Heart left ventricle (tissue), 16 donors: ENCODE results near the gene ABCC5. TPM values are rescaled to one million over a fixed set of nuclear protein-coding genes. Genes with fewer than 3 reads are reported as not detected.

Experiments
- ATAC-seq, 4 donors: fragments of 200-7000 bp; cut with Tn5 transposase; one replicate each; pipeline ENCODE4 v1.9.1; 2020 to 2022; ENCODE audit warnings: moderate library complexity in 4 of 4, mild to moderate bottlenecking in 3 of 4, moderate number of reproducible peaks in 1 of 4
- DNase-seq, 5 donors: peaks; one replicate each; pipeline ENCODE4 v3.0.0-alpha.2; 2020
- H3K27ac ChIP-seq, 12 donors: fragments of 200-600 bp; sonication (generic) in 4 of 12; one replicate each; pipeline versions ENCODE4 v1.5.0 to v1.8.0; 2016 to 2022; ENCODE audit warnings: mild to moderate bottlenecking in 2 of 12
- H3K27me3 ChIP-seq, 9 donors: fragments of 200-600 bp; sonication (generic) in 2 of 9; one replicate each; pipeline versions ENCODE4 v1.5.1 to v1.8.0; 2016 to 2022; ENCODE audit warnings: mild to moderate bottlenecking in 3 of 9
- H3K36me3 ChIP-seq, 9 donors: fragments of 200-600 bp; sonication (generic) in 2 of 9; one replicate each; pipeline versions ENCODE4 v1.5.0 to v1.8.0; 2018 to 2022; ENCODE audit warnings: mild to moderate bottlenecking in 2 of 9
- H3K4me1 ChIP-seq, 12 donors: fragments of 200-600 bp; sonication (generic) in 4 of 12; one replicate each; pipeline versions ENCODE4 v1.5.0 to v1.8.0; 2016 to 2022; ENCODE audit warnings: mild to moderate bottlenecking in 3 of 12
- H3K4me3 ChIP-seq, 12 donors: fragments of 200-600 bp; sonication (generic) in 4 of 12; one replicate each; pipeline versions ENCODE4 v1.5.0 to v1.8.0; 2017 to 2022; ENCODE audit warnings: mild to moderate bottlenecking in 9 of 12, moderate library complexity in 4 of 12
- H3K9me3 ChIP-seq, 12 donors: fragments of 200-600 bp; sonication (generic) in 4 of 12; one replicate each; pipeline versions ENCODE4 v1.5.0 to v1.8.0; 2016 to 2022; ENCODE audit warnings: mild to moderate bottlenecking in 1 of 12
- POLR2A ChIP-seq, 2 donors: fragments of 450-650 bp; IDR thresholded peaks; one replicate each; pipeline ENCODE4 v1.6.1; 2017; ENCODE audit warnings: antibody characterized with exemption in 2 of 2, mild to moderate bottlenecking in 2 of 2, moderate library complexity in 2 of 2
- WGBS, 4 donors: extraction: QIAGEN DNeasy Blood & Tissue Kit in 2 of 4; methylation state at CpG; one replicate each; pipeline versions ENCODE4 v1.1.5 to v1.1.7; 2013 to 2018; 5-methylcytosine and 5-hydroxymethylcytosine counted together
- intact Hi-C, 10 donors: fragments of 100-400 bp; cut with DNase I; formaldehyde crosslinking; loops; one replicate each; pipeline versions ENCODE4 v1.11.1 to v1.14.2; 2022
- polyA plus RNA-seq, 2 donors: library from polyadenylated mRNA; stranded (reverse); fragments of 200-250 nt; gene quantifications; one replicate each; pipeline ENCODE4 v1.2.3, GENCODE V29; 2013
- total RNA-seq, 9 donors: library from RNA; depleted of rRNA in 2 of 9; stranded (reverse); fragments of >200 nt in 2 of 9; fragmentation: NEBNext Ultra II Directional in 3 of 9; extraction: Animal tissue kit (Norgen Biotek cat#: 25700) in 3 of 9; gene quantifications; one replicate each; pipeline versions ENCODE4 v1.1.0 to v1.2.4, GENCODE V29; 2016 to 2023
- TF ChIP-seq, protein P1 (sequence below), 12 donors: fragments of 200-600 bp; sonication (generic) in 4 of 12; IDR thresholded peaks; one replicate each; pipeline versions ENCODE4 v1.5.0 to v1.8.0; 2018 to 2022; ENCODE audit warnings: antibody characterized with exemption in 12 of 12, mild to moderate bottlenecking in 5 of 12
- donor health status: ischemic (EF 13 %, LVEDD 7.1; RV severe dilation, severe dysfunction).
- donor health status: healthy with polysubstance abuse.
- donor health status: DM: no; HTN: yes; CAD: no.
- donor health status: DM: no; HTN: no; CAD: no.
- donor health status: ischemic (EF 25% LVEDD 6.9; RV normal size, moderate dysfunction).
- donor health status: ischemic (EF 25% LVEDD 5.7; RV mildly dilated, moderate dysfunction).
- donor health status: healthy.
- donor health status: DM: yes; HTN: yes; CAD: no.
- donor health status: ischemic (EF 35%, LVEDD 5.7; RV mildly dilated, moderate dysfunction).
- donor health status: nonischemic (EF 11% LVEDD 7.7; RV severe dilation, severe dysfunction).
- donor health status: DM: yes; HTN: yes; CAD: no.
- donor health status: PGD.
- donor health status: ischemic (EF 29% LVEDD 5.4; RV normal size, mild dysfunction).
- donor health status: nonischemic (EF 23%, LVEDD 6.1; RV moderate dilation, normal function).

The ABCC5 gene
- total and polyA plus RNA-seq, 11 donors: 16.4 to 61.7 (median 32.6) TPM

DNA sequence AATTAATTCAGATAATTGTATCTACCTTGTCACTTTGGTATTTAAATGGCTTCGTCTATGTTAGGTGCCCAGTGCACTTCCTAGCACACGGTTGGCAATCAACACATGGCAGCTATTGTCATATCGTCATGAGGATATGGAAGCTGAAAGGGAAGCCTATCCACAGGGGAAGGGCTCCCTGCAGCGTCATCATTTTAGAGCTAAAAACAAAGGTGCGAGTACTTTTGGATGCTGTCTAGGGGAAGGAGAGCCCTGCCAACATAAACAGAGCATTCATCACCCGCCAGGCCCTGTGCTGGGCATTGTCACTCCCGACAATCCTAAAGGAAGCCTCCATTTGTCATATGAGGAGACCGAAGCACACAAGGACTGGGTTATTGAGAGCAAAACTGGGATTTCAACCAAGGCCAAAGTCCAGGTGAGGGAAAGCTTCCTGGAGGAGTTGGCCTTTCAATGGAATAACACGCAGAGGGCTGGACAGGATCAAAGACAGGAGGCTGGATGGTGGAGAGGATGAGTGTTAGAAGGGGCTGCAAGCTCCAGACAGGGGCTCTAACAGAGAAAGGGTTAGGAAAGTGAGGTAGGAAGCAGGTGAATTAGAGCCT is 125.0 kb downstream of the ABCC5 start:
- peaks cover 0 to 2% (median 0%) of the 10 kb centered on the region in 9 donors for H3K27me3 ChIP-seq
- TF ChIP-seq, protein P1, sequence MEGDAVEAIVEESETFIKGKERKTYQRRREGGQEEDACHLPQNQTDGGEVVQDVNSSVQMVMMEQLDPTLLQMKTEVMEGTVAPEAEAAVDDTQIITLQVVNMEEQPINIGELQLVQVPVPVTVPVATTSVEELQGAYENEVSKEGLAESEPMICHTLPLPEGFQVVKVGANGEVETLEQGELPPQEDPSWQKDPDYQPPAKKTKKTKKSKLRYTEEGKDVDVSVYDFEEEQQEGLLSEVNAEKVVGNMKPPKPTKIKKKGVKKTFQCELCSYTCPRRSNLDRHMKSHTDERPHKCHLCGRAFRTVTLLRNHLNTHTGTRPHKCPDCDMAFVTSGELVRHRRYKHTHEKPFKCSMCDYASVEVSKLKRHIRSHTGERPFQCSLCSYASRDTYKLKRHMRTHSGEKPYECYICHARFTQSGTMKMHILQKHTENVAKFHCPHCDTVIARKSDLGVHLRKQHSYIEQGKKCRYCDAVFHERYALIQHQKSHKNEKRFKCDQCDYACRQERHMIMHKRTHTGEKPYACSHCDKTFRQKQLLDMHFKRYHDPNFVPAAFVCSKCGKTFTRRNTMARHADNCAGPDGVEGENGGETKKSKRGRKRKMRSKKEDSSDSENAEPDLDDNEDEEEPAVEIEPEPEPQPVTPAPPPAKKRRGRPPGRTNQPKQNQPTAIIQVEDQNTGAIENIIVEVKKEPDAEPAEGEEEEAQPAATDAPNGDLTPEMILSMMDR (IDR thresholded peaks at IDR 0.05): no peak
- TF ChIP-seq POLR2A (IDR thresholded peaks at IDR 0.05): no peak
- ATAC-seq (no peak), DNase-seq (no peak)
- no peaks in the 10 kb centered on the region for H3K36me3 ChIP-seq
- WGBS, 4 donors: 54 to 71% (median 61%) methylated on average over 9 of the region's 9 CpGs
- intact Hi-C loops: loop anchor here in 8 of 10 donors (10.0 kb wide), 6 partner anchors 242 to 652 kb away; partner anchors contain the start of genes EIF2B5 (in 5 of the 8), ALG3 (in 3 of the 8), EEF1AKMT4 (in 3 of the 8) and PSMD2 (in 2 of the 8)
- H3K4me1 ChIP-seq: no peaks in the 10 kb centered on the region
- no peak overlapping the region for H3K4me3 ChIP-seq
- H3K27ac ChIP-seq: no peak overlapping the region
- no peaks in the 10 kb centered on the region for H3K9me3 ChIP-seq

- Histone ChIP-seq H3K4me3 (peak overlapping the region in 1 of 12 donors; percentile 97), H3K36me3 (peaks cover 0 to 8% (median 0%) of the 10 kb centered on the region in 9 donors), H3K9me3 (no peaks in the 10 kb centered on the region), H3K27ac (no peak overlapping the region), H3K4me1 (peaks cover 0 to 32% (median 21%) of the 10 kb centered on the region in 12 donors), H3K27me3 (no peaks in the 10 kb centered on the region)
- intact Hi-C loops: loop anchor here in 2 of 10 donors (2.0 to 10.0 kb wide), 3 partner anchors 363 to 412 kb away; partner anchors contain the start of genes ALG3 (in 1 of the 2), EEF1AKMT4 (in 1 of the 2) and PSMD2 (in 1 of the 2)
- ATAC-seq (no peak), DNase-seq (no peak)
- WGBS, 4 donors: 91 to 93% (median 93%) methylated on average over 10 of the region's 10 CpGs
- TF ChIP-seq, protein P1 (IDR thresholded peaks at IDR 0.05): no peak
- TF ChIP-seq POLR2A (IDR thresholded peaks at IDR 0.05): no peak
These were observed 131.9 kb downstream of the ABCC5 start for GRCh38 chr3:183885766-183886165.

- Histone ChIP-seq H3K36me3 (peaks cover 0 to 8% (median 0%) of the 10 kb centered on the region in 9 donors), H3K4me3 (peak within 1 kb of the TSS; percentile 54 to 99 (median 92)), H3K9me3 (no peaks in the 10 kb centered on the region), H3K27me3 (no peaks in the 10 kb centered on the region), H3K27ac (peak within 1 kb of the TSS; percentile 35 to 88 (median 82)), H3K4me1 (peaks cover 0 to 42% (median 23%) of the 10 kb centered on the region in 12 donors)
- TF ChIP-seq, protein P1 (IDR thresholded peaks at IDR 0.05): peak; percentile 89 to 99 (median 96)
- TF ChIP-seq POLR2A (IDR thresholded peaks at IDR 0.05): peak in 1 of 2 donors; percentile 57
- intact Hi-C loops: loop anchor here in 2 of 10 donors (2.0 to 10.0 kb wide), 5 partner anchors 57 to 413 kb away; partner anchors contain the start of genes ALG3 (in 2 of the 2), EEF1AKMT4 (in 2 of the 2), MAP6D1 (in 1 of the 2) and PSMD2 (in 1 of the 2)
- peak; percentile 100 for ATAC-seq
- WGBS, 4 donors: 0 to 1% (median 0%) methylated on average over 26 to 63 of the region's 63 CpGs
- DNase-seq: peak; percentile 95 to 98 (median 97)
These were observed 133.0 kb downstream of the ABCC5 start, which contains the start of gene PARL for GRCh38 chr3:183884427-183885296. TSS of gene PARL (minus strand) at chr3:183884880. CDS start at chr3:183884846, 34 bp downstream.
